ENCODE results near the gene PCSK7. TPM values are rescaled to one million over a fixed set of nuclear protein-coding genes. Genes with fewer than 3 reads are reported as not detected.
"Not testable (repeated sequence)": the region's sequence is repeated elsewhere in the genome, so short reads cannot be mapped to it uniquely, and the experiment has no call there.

Gene PCSK7
- total RNA-seq, 6 donors from 2014 or later = 45.0 to 138 (median 63.8) TPM

- Histone ChIP-seq H3K27ac (no peak overlapping the region), H3K4me1 (no peaks in the 10 kb centered on the region), H3K27me3 (no peaks in the 10 kb centered on the region), H3K36me3 (peaks cover 3 to 49% (median 18%) of the 10 kb centered on the region in 4 donors), H3K4me3 (no peak overlapping the region), H3K9me3 (no peaks in the 10 kb centered on the region)
- no peak for ATAC-seq (ENCODE audit: low FRiP score in 2 of 2)
- 91 to 99% methylated on average over 3 of the region's 3 CpGs for WGBS, 2 donors
- no peak for TF ChIP-seq POLR2AphosphoS5 (IDR thresholded peaks at IDR 0.05)
- no peak for TF ChIP-seq EP300 (IDR thresholded peaks at IDR 0.05)
- TF ChIP-seq, protein P1, sequence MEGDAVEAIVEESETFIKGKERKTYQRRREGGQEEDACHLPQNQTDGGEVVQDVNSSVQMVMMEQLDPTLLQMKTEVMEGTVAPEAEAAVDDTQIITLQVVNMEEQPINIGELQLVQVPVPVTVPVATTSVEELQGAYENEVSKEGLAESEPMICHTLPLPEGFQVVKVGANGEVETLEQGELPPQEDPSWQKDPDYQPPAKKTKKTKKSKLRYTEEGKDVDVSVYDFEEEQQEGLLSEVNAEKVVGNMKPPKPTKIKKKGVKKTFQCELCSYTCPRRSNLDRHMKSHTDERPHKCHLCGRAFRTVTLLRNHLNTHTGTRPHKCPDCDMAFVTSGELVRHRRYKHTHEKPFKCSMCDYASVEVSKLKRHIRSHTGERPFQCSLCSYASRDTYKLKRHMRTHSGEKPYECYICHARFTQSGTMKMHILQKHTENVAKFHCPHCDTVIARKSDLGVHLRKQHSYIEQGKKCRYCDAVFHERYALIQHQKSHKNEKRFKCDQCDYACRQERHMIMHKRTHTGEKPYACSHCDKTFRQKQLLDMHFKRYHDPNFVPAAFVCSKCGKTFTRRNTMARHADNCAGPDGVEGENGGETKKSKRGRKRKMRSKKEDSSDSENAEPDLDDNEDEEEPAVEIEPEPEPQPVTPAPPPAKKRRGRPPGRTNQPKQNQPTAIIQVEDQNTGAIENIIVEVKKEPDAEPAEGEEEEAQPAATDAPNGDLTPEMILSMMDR (IDR thresholded peaks at IDR 0.05) = no peak
- no peak for DNase-seq
These were observed 21.3 kb downstream of the PCSK7 start for GRCh38 chr11:117210620-117211019.

GRCh38 chr11:117209351-117210125, 22.3 kb downstream of the PCSK7 start:
- H3K27ac ChIP-seq, H3K4me1 ChIP-seq, DNase-seq, H3K4me3 ChIP-seq, H3K9me3 ChIP-seq, H3K27me3 ChIP-seq: not testable (repeated sequence)
- H3K36me3 ChIP-seq = peaks cover 3 to 52% (median 24%) of the 10 kb centered on the region in 4 donors
- ATAC-seq (ENCODE audit: low FRiP score in 2 of 2) = peak; percentile 18 to 30
- 89 to 97% methylated on average over 8 of the region's 8 CpGs for WGBS, 2 donors

- ATAC-seq (ENCODE audit: low FRiP score in 2 of 2) = peak; percentile 9 to 15
- 89 to 97% methylated on average over 6 to 9 of the region's 13 CpGs for WGBS, 2 donors
- H3K4me3 ChIP-seq, H3K9me3 ChIP-seq, H3K27me3 ChIP-seq, H3K4me1 ChIP-seq, H3K27ac ChIP-seq: not testable (repeated sequence)
- peaks cover 3 to 54% (median 27%) of the 10 kb centered on the region in 4 donors for H3K36me3 ChIP-seq
- DNase-seq = peak in 1 of 2 donors; percentile 85
These were observed 23.2 kb downstream of the PCSK7 start for GRCh38 chr11:117208710-117209109.

GRCh38 chr11:117207481-117207880, 24.4 kb downstream of the PCSK7 start:
- not testable (repeated sequence) for H3K27me3 ChIP-seq; H3K9me3 ChIP-seq; ATAC-seq (ENCODE audit: low FRiP score in 2 of 2); H3K4me3 ChIP-seq; H3K4me1 ChIP-seq; DNase-seq; H3K27ac ChIP-seq
- H3K36me3 ChIP-seq = peaks cover 0 to 53% (median 19%) of the 10 kb centered on the region in 4 donors
- 89 to 93% methylated on average over 4 to 5 of the region's 5 CpGs for WGBS, 2 donors

DNA sequence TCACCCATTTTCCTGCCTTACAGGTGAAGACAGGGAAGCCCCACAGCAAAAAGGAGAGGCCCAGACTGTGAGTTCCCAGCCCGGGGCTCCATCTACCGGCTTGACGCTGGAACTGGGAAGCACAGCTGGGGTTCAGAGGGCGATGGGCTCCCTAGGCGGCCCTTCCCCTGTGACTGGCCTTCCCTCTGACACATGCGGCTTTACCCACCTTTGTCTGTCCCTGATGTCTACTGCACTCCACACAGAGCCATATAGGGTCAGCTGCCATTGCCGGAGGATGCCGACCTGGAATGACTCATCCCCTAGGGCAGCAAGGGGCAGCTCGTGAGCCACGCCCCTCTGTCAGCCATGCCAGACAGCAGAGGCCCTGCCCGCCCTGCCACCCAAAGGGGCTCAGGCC, 25.0 kb downstream of the PCSK7 start:
- H3K9me3 ChIP-seq; H3K27ac ChIP-seq; H3K27me3 ChIP-seq; H3K4me1 ChIP-seq; H3K4me3 ChIP-seq; ATAC-seq (ENCODE audit: low FRiP score in 2 of 2): not testable (repeated sequence)
- peaks cover 0 to 49% (median 19%) of the 10 kb centered on the region in 4 donors for H3K36me3 ChIP-seq
- WGBS, 2 donors = no CpG with 5 or more reads among the region's 11 CpGs
- peak in 1 of 2 donors; percentile 39 for DNase-seq

DNA sequence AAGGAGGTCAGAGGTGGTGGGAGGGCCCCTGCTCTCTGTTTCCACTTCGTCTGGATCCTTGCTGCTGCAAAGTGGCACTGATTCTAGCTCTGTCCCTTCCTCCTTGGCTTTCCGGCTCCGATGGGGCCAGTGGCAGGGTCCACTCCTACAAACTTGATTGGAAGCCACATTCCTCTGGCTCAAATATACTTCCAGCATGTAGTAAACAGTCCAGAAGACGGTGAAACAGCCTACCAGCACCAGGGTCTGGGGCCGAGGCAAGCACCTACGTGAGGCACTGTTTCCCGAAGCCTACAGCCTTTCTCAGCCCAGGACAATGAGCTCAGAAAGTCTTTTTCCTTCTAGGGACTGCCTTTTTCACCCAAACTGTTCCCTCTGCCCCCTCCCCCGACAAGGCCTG, 25.8 kb downstream of the PCSK7 start:
- H3K9me3 ChIP-seq; H3K4me1 ChIP-seq; H3K4me3 ChIP-seq; DNase-seq; ATAC-seq (ENCODE audit: low FRiP score in 2 of 2); H3K27me3 ChIP-seq; H3K27ac ChIP-seq: not testable (repeated sequence)
- H3K36me3 ChIP-seq = peaks cover 0 to 47% (median 19%) of the 10 kb centered on the region in 4 donors
- WGBS, 2 donors = 79 to 83% methylated on average over 7 to 8 of the region's 8 CpGs

DNA sequence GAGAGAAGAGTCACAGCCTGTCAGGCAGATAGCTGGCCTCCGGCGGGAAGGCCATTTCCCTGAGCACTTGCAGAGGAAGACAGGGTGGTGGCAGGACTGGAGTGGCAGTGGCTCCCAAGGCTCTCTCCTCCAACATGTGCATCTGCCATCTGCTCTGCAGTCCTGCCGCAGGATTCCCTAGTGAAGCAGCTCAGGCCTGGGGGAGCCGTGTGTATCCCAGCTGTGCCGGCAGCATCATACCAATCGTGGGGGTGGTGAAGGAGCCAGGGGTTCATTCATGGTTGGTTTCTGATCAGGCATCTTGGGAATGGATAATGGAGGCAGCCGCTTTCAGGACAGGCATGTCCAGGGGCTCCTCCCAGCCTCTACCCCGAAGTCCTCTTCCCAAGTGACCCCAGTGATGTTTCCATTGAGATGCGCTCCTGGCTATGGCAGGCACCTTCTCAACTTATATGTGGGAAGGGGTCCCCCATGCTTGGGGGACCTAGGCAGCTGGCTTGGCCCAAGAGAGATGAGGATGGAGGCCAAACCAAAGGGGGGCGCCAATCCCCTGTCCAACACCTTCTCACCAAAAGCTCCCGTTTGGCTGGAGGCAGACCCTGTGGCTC, 26.6 kb downstream of the PCSK7 start:
- peaks cover 0 to 42% (median 19%) of the 10 kb centered on the region in 4 donors for H3K36me3 ChIP-seq
- peak overlapping the region in 1 of 4 donors; percentile 35 for H3K27ac ChIP-seq
- ATAC-seq (ENCODE audit: low FRiP score in 2 of 2) = no peak
- peaks cover 0 to 9% (median 7%) of the 10 kb centered on the region in 4 donors for H3K4me1 ChIP-seq
- no peaks in the 10 kb centered on the region for H3K9me3 ChIP-seq
- no peak overlapping the region for H3K4me3 ChIP-seq
- peak in 1 of 2 donors; percentile 27 for DNase-seq
- TF ChIP-seq EP300 (IDR thresholded peaks at IDR 0.05) (no peak), POLR2A (IDR thresholded peaks at IDR 0.05) (no peak), POLR2AphosphoS5 (IDR thresholded peaks at IDR 0.05) (no peak)
- TF ChIP-seq, protein P1 (IDR thresholded peaks at IDR 0.05) = no peak
- 89 to 94% methylated on average over 5 to 11 of the region's 11 CpGs for WGBS, 2 donors
- no peaks in the 10 kb centered on the region for H3K27me3 ChIP-seq
